ENCODE data around the gene RNF180. TPM values are rescaled to one million over a fixed set of nuclear protein-coding genes. Genes with fewer than 3 reads are reported as not detected.

Gene RNF180
- total RNA-seq, 2 donors from 2014 or later: not detected

DNA sequence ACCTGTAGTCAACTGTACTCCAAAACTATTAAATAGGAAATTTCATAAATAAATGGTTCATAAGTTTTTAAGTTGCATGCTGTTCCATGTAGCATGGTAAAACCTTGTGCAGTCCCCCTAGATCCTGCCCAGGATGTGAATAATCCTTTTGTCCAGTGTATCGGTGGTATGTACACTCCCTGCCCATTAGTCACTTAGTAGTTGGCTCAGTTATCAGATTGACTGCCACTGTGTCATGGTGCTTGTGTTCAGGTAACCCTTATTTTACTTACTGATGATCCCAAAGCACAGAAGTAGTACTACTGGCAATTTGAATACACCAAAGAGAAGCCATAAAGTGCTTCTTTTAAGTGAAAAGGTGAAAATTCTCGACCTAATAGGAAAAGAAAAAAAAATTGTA is 134.2 kb downstream of the RNF180 start:
- Mint-ChIP-seq H3K27ac (no peak overlapping the region), H3K9me3 (no peaks in the 10 kb centered on the region), H3K36me3 (no peaks in the 10 kb centered on the region)
- no peak for DNase-seq (ENCODE audit: low spot score in 2 of 2)
- no peak for ATAC-seq

DNA sequence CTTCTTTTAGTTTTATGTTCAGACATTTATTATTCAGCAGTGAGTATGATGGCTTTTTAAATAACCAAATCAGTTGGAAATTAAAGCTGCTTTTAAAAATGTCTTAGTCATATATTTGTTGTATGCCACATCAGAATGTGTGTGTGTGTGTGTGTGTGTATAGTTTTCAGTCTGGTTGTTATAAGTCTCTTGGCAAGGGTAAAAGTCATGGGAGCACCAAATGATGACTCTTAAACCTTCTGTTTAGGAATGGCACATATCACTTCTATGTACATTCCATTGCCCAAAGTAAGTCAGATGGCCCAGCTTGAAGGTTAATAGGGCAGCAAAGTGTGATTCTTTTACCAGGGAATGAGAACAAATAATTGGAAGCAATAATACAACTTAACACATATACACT is 135.9 kb downstream of the RNF180 start:
- H3K9me3 Mint-ChIP-seq: no peaks in the 10 kb centered on the region

DNA sequence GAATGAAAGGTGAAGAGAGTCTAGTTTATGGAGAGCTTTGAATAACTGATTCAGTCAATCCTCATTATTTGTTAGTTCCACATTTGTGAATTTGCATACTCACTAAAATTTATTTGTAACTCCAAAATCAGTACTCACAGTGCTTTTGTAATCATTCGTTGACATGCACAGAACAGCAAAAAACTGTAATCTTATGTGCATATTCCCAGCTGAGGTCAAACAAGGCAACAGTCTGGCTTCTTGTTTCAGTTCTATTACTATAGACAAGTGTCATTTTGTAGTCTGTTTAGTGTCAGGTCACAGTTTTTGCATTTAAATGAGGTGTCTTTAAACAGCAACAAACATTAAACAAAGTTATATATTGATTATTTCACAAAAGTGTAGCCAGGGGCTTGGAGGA is 142.5 kb downstream of the RNF180 start:
- H3K36me3 Mint-ChIP-seq: no peaks in the 10 kb centered on the region
- DNase-seq (ENCODE audit: low spot score in 2 of 2) (no peak), ATAC-seq (no peak)
- H3K27ac Mint-ChIP-seq: no peak overlapping the region
- peaks cover 0 to under 1% of the 10 kb centered on the region in 2 donors for H3K9me3 Mint-ChIP-seq

More for the DNA sequence above, 135.9 kb downstream of the RNF180 start:
- H3K36me3 Mint-ChIP-seq: no peaks in the 10 kb centered on the region
- ATAC-seq (no peak), DNase-seq (ENCODE audit: low spot score in 2 of 2) (no peak)
- H3K27ac Mint-ChIP-seq: no peak overlapping the region

DNA sequence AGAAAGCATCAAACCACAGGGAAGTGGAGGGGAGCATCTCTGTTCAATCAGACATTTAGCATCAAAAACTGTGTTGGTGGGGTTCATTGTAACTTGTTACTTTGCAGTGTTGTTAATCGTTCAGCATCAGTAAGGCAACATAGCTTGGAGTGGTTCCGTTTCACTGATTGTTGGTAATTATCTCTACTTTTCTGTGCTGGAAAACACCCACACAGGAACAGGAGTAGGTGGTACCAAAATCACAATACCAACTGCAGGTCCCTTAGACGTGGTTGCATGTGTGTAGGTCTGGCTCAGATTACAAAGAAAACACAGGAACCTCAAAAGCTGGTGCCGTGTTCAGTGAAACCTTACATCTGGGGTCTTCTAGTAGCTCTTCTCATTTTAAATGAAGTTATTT is 146.8 kb downstream of the RNF180 start:
- no peak for ATAC-seq
- no peak overlapping the region for H3K27ac Mint-ChIP-seq
- H3K9me3 Mint-ChIP-seq: peaks cover 0 to 4% of the 10 kb centered on the region in 2 donors
- no peak for DNase-seq (ENCODE audit: low spot score in 2 of 2)
- no peaks in the 10 kb centered on the region for H3K36me3 Mint-ChIP-seq

DNA sequence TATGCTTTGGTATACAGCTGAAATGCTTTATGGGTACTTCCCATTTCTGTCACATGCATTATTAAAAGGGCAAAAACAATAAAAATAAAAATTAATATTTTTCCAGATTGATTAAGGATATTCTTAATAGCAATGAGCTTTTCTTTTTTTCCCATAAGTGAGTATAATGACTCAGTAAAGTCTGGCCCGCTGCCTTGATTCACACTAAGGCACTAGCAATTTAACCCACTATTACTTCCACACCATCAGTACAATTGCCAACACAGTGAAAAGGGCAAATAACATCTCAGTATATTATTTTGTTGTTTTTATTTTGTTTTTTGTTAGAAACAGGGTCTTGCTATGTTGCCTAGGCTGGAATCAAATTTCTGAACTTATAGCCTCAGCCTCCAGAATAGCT is 150.1 kb downstream of the RNF180 start:
- no peak for ATAC-seq
- Mint-ChIP-seq H3K9me3 (peaks cover 0 to 4% of the 10 kb centered on the region in 2 donors), H3K27ac (no peak overlapping the region)

GRCh38 chr5:64318175-64318574 is 152.5 kb downstream of the RNF180 start:
- H3K9me3 Mint-ChIP-seq: peaks cover 0 to 3% of the 10 kb centered on the region in 2 donors
- DNase-seq (ENCODE audit: low spot score in 2 of 2) (no peak), ATAC-seq (no peak)
- no peaks in the 10 kb centered on the region for H3K36me3 Mint-ChIP-seq
- H3K27ac Mint-ChIP-seq: no peak overlapping the region

More for the DNA sequence above, 150.1 kb downstream of the RNF180 start:
- no peak for DNase-seq (ENCODE audit: low spot score in 2 of 2)
- H3K36me3 Mint-ChIP-seq: no peaks in the 10 kb centered on the region

DNA sequence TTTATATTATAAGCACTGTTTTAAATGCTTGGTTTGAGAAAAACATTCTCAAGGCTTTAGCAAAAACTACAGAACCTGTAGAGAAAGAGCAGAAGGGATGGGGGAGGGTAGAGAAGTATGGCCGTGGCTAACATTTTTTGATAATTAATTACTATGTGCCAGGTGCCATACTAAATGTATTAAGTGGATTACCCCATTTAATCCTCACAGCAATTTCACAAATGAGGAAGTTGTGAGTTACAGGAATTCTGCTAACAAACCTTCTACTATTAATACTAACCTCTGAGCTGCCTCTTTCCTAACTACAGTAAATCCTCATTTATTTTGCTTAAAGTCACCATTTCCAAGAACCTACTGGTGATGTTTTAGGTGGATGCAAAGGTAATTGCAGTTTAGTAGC is 157.9 kb downstream of the RNF180 start:
- Mint-ChIP-seq H3K9me3 (peaks cover 7 to 14% of the 10 kb centered on the region in 2 donors), H3K36me3 (no peaks in the 10 kb centered on the region), H3K27ac (no peak overlapping the region)
- DNase-seq (ENCODE audit: low spot score in 2 of 2): no peak
- ATAC-seq: no peak

DNA sequence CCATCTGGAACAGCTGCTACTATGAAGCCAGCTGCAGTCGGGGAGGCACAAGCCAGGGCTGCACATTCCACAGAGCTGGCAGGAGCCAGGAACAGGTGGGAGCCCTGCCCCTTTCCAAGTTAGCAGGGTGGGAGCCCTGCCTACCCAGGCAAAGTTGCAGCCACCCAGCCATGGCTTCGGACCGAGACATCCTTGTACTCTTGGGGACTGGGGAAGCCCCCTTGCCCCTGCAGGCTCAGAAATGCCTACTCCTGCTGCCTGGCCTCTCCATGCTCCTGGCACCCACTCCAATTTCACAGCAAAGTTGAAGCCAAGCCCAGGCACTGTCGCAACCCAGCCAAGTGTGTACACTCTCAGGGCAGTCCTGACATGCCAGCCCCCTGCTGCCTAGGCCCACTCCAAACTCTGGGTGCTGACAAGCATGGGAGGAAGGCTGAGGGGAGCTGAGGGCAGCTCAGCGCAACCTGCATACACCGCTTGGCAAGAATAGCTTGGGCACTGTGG is 165.1 kb downstream of the RNF180 start:
- Mint-ChIP-seq H3K36me3 (no peaks in the 10 kb centered on the region), H3K9me3 (peaks cover 10 to 20% of the 10 kb centered on the region in 2 donors), H3K27ac (no peak overlapping the region)
- DNase-seq (ENCODE audit: low spot score in 2 of 2) (no peak), ATAC-seq (no peak)

DNA sequence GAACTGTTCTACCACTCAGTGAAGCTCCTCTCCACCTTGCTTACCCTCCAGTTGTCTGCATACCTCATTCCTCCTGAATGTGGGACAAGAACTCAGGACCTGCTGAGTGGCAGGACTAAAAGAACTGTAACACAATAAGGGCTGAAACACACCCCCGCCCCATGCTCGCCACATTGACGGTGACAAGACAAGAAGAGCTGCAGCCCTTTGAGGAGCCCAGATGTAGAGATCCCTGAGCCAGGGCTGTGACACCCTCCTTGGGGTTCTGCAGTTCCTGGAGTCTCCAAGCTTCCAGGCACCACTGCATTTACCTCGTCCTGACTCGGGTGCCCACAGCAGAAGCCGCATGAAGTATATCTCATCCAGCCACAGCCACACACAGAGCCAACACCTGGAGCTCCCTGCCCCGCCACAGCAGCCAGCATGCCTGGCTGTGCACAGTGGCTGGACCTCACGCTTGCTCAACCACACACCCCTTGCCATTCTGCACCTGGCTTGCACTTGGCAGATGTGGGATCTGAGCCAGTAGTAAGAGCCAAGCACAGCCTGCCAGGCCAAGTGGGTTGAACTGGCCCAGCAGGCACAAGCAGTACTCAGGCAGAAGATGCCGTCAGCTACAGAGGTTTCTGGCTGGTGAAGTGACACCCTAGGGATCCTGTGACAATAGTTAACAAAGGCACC is 166.1 kb downstream of the RNF180 start:
- H3K9me3 Mint-ChIP-seq: peaks cover 13 to 20% of the 10 kb centered on the region in 2 donors
- H3K36me3 Mint-ChIP-seq: no peaks in the 10 kb centered on the region
- no peak for DNase-seq (ENCODE audit: low spot score in 2 of 2)
- no peak for ATAC-seq
- H3K27ac Mint-ChIP-seq: no peak overlapping the region

GRCh38 chr5:64333886-64334285 is 168.2 kb downstream of the RNF180 start:
- ATAC-seq: no peak
- peaks cover 4 to 7% of the 10 kb centered on the region in 2 donors for H3K9me3 Mint-ChIP-seq
- no peak overlapping the region for H3K27ac Mint-ChIP-seq
- H3K36me3 Mint-ChIP-seq: no peaks in the 10 kb centered on the region
- no peak for DNase-seq (ENCODE audit: low spot score in 2 of 2)

- no peak for DNase-seq (ENCODE audit: low spot score in 2 of 2)
- peaks cover 0 to 5% of the 10 kb centered on the region in 2 donors for H3K36me3 Mint-ChIP-seq
- H3K9me3 Mint-ChIP-seq: peaks cover 8 to 20% of the 10 kb centered on the region in 2 donors
- no peak overlapping the region for H3K27ac Mint-ChIP-seq
- no peak for ATAC-seq
These were observed 174.1 kb downstream of the RNF180 start for GRCh38 chr5:64339769-64340168.

DNA sequence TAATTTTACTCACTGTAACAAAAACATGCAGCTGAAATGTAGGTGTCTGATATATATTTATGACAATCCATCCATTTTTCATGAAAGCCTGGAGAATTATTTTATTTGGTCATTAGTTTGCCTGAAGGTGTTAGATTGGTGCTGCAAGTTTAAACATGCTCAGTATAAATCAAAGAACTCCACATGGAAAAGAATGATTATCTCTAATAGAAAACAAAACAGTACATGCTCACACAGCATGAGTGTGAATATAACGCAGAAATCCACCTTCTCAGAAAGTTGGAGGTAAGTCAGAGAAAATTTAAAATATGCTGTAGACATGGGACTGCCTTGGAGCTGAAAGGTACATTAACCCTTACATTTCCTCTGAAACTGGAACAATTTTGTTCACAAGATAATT is 174.7 kb downstream of the RNF180 start:
- DNase-seq (ENCODE audit: low spot score in 2 of 2) (no peak), ATAC-seq (no peak)
- Mint-ChIP-seq H3K27ac (no peak overlapping the region), H3K36me3 (peaks cover 0 to 5% of the 10 kb centered on the region in 2 donors), H3K9me3 (peaks cover 8 to 20% of the 10 kb centered on the region in 2 donors)

DNA sequence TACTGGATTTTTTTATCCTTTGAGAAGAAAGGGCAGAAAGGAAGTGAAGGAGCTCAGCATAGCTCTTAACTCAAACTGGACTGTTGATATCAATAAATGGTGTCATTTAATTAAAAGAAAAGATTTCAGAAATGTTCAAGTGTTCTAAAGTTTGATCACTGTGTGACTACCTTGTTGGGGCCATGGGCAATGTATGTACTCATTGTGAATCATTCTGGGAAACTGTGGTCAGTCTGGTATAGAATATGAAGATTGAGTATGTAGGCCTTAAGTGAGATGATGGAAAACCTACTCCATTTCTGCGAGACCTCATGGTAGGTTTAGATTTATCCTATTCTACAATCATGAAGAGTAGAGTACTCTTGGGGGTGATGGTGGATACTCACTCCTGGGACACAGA is 175.7 kb downstream of the RNF180 start:
- H3K9me3 Mint-ChIP-seq: peaks cover 8 to 16% of the 10 kb centered on the region in 2 donors
- DNase-seq (ENCODE audit: low spot score in 2 of 2) (no peak), ATAC-seq (no peak)
- H3K27ac Mint-ChIP-seq: no peak overlapping the region
- H3K36me3 Mint-ChIP-seq: peaks cover 0 to 5% of the 10 kb centered on the region in 2 donors

- peaks cover 0 to 5% of the 10 kb centered on the region in 2 donors for H3K36me3 Mint-ChIP-seq
- no peak overlapping the region for H3K27ac Mint-ChIP-seq
- ATAC-seq (no peak), DNase-seq (ENCODE audit: low spot score in 2 of 2) (no peak)
- peaks cover 8 to 16% of the 10 kb centered on the region in 2 donors for H3K9me3 Mint-ChIP-seq
These were observed 178.9 kb downstream of the RNF180 start for GRCh38 chr5:64344501-64344900.

DNA sequence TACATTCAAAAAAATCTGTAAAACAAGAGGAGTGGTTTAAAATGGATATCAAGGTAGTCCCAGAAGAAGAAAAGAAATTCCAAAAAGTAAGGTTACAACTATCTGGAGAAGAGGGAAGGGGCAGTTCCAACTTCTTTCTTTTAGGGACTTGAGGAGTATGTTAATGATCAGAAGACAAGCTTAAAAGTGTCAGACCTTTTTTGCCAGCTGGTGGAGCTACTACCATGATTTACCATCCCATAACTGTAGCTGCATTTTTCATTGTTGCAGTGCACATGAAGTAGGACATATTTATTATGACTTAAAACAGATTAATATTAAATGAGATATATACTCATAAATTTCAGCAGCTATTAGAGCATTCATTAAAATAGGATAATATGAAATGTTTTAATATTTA is 181.7 kb downstream of the RNF180 start:
- Mint-ChIP-seq H3K36me3 (peaks cover 0 to 5% of the 10 kb centered on the region in 2 donors), H3K27ac (no peak overlapping the region), H3K9me3 (peaks cover 2 to 7% of the 10 kb centered on the region in 2 donors)
- ATAC-seq: no peak
- no peak for DNase-seq (ENCODE audit: low spot score in 2 of 2)

DNA sequence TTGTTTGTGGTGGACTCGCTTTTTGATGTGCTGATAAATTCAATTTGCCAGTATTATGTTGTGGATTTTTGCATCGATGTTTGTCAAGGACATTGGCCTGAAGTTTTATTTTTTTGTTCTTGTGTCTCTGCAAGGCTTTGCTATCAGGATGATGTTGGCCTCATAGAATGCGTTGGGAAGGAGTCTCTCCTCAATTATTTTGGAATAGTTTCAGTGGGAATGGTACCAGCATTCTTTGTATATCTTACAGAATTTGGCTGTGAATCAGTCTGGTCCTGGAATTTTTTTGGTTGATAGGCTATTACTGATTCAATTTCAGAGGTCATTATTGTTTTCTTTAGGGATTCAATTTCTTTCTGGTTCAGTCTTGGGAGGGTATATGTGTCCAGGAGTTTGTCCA is 198.8 kb downstream of the RNF180 start:
- no peak overlapping the region for H3K27ac Mint-ChIP-seq
- DNase-seq (ENCODE audit: low spot score in 2 of 2): no peak
- peaks cover 6 to 13% of the 10 kb centered on the region in 2 donors for H3K9me3 Mint-ChIP-seq
- no peak for ATAC-seq
- H3K36me3 Mint-ChIP-seq: no peaks in the 10 kb centered on the region

GRCh38 chr5:64384765-64385164 is 219.1 kb downstream of the RNF180 start:
- Mint-ChIP-seq H3K27ac (no peak overlapping the region), H3K36me3 (no peaks in the 10 kb centered on the region), H3K9me3 (peaks cover 4 to 6% of the 10 kb centered on the region in 2 donors)
- ATAC-seq (no peak), DNase-seq (ENCODE audit: low spot score in 2 of 2) (no peak)

DNA sequence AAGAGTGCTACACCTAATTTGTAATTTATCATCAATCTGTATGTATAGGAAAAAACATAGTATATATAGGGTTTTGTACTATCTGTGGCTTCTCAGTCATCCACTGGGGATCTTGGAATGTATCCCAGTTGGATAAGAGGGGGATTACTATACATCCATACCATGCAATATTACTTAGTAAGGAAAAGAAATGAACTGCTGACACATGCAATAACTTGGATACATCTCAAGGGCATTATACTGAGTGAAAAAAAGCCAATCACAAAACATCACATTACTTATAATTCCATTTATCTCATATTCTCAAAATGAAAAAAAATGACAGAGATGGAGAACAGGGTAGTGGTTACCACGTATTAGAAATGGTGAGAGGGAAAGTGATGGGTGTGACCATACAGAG is 231.9 kb downstream of the RNF180 start:
- no peak for DNase-seq (ENCODE audit: low spot score in 2 of 2)
- no peaks in the 10 kb centered on the region for H3K36me3 Mint-ChIP-seq

More for the DNA sequence above, 231.9 kb downstream of the RNF180 start:
- no peak for ATAC-seq
- peaks cover 4 to 7% of the 10 kb centered on the region in 2 donors for H3K9me3 Mint-ChIP-seq
- H3K27ac Mint-ChIP-seq: no peak overlapping the region
